Fibroblast of gingiva (primary cell): Measurements from ENCODE around the gene WAPL.

Source experiments
- DNase-seq: peaks from one replicate; pipeline ENCODE4 v3.0.0-alpha.2; 2011; ENCODE audit warnings: low read depth

Gene WAPL

DNA sequence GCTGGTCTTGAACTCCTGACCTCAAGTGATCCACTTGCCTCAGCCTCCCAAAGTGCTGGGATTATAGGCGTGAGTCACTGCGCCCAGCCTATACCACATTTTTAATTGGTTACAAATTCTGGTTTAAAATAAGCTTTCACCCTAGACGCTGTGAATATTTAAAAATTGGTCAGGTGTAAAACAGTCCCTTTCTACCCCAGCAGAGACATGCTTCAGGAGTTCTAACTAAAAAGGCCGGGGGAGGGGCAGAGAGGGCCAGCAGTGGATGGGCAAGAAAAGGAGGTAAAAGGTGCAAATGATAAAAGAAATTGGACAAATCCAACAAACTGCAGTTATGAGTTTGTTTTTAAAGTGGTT, 70.0 kb downstream of the WAPL start:
- no peak for DNase-seq

DNA sequence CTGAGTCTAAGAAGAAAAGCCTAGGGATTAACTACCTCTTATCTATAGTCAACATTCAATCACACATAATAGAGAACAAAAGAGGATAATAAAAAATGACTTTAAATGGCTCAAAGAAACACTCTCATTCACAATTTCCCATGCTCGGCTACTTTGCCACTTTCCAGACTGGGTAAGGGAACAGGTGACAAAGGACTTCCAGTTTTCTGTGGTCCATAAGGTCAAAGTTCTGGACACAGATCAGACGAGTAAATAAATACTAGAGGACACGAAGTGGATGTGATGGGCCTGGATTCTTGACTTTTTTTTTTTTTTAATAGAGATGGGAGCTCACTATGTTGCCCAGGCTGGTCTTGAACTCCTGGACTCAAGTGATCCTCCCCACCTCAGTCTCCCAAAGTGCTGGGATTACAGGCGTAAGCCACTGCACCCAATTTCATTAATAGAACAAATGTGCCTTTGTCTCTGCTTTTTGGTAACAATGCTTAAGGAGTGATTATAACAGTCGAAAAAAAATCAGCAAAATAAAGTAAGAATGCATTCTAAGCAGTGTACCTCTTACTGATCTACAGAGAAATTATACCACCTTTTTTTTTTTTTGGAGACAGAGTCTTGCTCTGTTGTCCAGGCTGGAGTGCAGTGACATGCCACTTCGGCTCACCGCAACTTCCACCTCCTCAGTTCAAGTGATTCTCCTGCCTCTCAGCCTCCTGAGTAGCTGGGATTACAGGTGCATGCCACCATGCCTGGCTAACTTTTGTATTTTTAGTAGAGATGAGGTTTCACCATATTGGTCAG, 70.6 kb downstream of the WAPL start:
- no peak for DNase-seq

DNA sequence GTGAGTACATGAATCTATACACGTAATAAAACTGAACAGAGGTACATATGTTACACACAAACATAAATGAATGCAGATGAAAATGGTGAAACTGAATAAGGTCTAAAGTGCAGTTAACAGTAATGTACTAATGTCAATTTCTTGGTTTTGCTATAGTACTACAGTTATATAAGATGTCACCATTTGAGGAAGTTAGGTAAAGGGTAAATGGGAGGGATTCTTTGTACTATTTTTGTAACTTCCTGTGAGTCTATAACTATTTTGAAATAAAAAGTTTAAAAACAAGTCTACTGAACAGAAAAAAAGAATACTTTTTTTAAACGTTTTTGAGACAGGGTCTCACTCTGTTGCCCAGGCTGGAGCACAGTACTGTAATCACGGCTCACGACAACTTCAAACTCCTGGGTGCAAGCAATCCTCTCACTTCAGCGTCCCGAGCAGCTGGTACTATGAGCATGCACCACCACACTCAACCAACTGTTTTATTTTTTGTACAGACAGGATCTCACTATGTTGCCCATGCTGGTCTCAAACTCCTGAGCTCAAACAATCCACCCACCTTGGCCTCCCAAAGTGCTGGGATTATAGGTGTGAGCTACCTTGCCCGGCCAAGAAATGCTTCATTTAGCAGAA, 71.5 kb downstream of the WAPL start:
- DNase-seq: no peak

DNA sequence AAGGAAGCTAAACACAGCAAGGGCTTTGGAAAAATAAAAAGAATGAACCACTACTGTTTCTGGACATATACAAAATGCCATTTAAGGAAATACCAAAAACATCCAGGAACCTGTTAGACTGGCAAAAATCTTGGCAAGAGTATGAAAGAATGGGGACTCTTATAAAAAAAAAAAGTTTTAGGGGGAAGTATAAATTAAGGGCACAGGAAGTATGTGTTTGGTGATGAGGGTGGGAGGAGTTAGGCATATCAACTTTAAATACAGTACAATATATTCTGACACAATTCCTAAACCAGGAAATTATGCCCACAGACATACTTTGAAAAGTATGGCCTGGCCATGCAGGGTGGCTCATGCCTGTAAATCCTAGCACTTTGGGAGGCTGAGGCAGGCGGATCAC, 74.2 kb downstream of the WAPL start:
- DNase-seq: no peak

DNA sequence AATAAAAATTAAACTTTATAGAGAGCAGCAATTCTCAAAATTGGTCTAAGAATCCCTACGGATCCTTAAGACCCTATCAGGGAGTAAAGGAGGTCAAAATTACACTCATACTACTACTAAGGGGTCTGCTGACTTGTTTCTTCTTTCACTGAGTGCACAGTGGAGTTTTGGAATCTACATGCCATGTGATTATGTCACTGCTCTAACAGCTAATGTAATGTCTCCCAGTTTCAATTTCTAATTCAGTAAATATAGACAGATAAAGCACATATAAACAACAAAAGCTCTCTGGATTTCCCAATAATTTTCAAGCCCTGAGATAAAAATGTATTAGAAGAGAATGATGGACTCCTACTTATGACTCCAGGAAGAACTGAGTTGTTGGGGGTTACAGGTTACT, 74.6 kb downstream of the WAPL start:
- no peak for DNase-seq

DNA sequence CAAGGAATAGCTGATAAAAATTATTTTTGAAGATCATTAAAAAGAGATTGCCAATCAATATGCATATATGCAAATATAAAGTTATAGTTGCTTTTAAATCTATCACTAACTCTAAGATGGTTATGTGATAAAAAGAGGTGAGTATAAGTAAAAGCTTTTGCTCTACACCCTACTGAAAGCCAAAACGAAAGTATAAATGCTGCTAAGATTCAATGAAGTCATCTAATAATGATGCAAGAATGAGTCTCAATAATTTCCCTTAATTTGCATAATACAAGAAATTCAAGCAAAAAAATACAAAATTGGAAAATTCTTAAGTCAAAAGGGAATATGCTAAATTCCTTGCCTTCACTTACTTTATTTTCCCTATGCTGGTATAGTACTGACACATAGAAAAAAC, 75.2 kb downstream of the WAPL start:
- no peak for DNase-seq

DNA sequence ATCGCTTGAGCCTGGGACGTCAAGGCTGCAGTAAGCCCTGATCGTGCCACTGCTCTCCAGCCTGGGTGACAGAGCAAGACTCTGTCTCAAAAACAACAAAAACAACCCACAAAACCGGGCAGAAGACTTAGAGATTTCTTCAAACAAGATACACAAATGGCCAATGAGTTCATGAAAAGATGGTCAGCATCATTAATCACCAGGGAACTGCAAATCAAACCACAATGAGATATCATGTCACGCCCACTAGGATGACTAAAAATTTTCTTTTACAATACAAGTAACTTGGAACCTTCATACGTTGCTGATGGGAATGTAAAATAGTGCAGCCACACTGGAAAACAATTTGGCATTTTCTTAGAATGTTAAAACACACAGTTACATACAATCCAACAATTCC, 77.7 kb downstream of the WAPL start:
- DNase-seq: no peak

DNA sequence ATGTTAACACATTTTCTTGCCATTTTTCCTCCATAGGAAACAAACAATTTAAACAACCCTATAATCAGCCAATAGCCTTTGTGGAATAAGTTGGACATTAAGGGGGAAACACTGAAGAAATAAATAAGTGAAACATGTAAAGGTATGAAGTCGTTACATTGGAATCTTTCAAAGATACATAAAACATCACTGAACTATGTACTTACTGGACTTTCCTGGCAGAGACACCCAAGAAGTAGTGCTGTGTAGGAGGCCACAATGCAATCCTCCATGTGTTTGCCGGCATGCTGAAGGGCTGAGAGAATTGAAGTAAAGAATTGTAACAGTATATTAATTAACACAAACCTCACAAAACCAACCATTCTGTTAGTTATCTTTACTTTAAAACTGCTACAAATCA, 78.5 kb downstream of the WAPL start:
- DNase-seq: peak; percentile 24

DNA sequence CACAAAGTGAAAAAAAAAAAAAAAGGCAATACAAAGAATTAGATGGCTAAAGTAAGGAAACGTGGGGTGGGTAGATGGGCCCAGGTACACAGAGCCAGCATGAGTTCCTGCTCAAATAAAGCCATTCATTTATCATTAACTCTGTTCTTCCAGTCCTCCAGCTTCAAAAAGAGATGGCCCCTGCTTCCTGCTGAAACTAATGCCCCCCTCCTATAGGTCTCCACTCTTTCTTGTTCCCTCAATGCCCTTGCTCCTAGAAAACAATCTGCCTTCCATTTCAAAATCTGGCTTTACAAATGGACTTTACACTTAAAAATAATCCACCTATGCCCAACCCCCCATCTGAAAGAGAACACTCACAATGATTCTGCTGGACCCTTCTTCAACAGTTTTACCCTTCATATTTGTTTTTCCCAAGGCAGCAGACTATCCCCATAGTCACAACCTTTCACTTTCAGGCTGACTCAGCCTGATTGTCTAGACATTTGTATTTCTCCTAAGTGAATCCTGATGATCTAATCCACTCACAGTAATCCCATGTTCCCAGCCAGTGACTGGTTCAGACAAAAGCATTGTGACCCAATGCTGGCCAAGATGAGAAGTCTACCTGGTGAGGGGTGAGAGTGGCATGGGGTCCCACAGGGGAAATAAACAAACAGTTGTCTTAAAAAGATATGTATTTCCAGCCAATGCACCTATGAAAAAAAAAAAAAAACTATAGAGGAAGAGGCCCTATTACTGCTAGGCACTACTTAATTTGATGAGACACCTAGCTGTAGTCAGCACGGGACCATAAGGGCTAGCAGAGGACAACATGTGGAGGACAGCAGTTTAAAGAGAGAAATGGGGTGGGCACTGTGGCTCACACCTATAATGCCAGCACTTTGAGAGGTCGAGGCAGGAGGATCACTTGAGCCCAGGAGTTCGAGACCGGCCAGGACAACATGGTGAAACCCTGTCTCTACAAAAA, 80.4 kb downstream of the WAPL start:
- DNase-seq: peak; percentile 3

DNA sequence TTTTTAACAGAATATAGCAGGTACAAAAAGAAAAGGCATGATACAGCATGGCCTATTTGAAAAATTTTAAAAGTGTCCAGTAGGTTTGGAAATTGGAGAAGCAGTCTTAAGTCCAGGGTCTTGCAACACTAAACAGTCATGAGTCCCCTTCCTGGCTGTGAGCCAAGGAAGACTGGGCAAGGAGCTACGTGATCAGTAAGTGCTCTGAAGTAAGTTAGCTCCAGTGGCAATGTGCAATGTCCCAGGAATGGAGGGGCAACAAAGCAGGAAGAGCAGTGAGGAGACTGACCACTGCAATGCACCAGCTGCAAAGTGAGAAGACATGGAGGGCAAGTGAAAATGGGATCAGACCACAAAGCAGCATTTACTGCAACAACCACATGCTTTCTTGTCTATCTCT, 82.0 kb downstream of the WAPL start:
- peak; percentile 96 for DNase-seq

DNA sequence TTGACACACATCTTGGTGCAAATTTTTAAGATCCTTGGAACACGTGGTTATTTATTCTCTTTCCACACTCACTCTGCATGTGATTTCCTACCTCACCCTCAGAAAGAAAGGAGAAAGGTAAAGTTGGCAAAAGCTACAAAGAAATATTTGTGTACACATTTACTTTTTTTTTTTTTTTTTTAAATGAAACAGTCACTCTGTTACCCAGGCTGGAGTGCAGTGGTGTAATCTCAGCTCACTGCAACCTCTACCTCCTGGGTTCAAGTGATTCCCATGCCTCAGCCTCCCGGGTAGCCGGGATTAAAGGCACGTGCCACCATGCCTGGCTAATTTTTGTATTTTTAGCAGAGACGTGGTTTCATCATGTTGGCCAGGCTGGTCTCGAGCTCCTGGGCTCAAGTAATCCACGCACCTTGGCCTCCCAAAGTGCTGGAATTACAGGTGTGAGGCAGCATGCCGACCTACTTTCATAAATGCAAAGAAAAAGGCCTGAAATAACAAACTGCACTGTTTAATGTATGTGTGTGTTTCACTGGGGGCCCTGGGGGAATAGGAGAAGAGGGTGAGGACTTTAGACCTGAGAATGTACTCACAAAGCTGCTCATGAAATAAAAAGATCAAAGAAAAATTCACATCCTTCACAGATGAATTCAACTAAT, 83.4 kb downstream of the WAPL start:
- DNase-seq: no peak

DNA sequence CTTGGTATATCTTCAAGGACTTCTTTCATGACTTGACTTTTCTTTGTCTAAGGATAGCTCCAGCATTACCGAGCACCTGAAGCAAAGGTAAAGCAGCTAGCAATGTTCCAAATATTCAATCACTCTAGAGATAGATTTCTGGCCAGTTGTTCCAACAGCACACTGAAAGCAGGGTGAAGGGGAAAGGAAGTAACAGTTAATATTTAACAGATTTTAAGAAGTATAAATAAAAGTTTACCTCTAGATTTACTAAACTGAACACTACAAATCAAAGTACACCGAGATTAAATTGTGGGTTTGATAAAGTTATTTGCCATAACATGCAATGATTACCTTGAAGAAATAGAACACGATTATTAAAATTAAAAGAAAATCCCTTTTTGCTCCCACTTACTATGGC, 84.1 kb downstream of the WAPL start:
- DNase-seq: no peak

DNA sequence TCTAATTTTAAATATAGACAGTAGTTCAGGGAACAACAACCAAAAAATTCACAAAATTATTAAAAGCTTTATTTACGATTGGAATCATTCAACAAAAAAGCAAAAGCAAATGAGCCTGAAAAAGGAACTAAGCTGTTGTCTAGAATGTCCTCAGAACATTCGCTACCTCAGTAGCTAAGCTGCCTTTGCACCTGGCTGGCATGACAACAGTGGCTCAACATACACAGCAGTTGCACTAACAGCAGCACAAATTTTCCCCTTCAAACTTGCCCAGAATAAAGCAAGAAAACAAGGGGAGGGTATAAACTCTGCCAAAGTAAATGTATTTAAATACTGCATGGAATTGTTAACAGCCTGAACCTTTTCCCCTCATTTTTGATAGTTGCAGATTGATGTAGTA, 84.6 kb downstream of the WAPL start:
- no peak for DNase-seq

DNA sequence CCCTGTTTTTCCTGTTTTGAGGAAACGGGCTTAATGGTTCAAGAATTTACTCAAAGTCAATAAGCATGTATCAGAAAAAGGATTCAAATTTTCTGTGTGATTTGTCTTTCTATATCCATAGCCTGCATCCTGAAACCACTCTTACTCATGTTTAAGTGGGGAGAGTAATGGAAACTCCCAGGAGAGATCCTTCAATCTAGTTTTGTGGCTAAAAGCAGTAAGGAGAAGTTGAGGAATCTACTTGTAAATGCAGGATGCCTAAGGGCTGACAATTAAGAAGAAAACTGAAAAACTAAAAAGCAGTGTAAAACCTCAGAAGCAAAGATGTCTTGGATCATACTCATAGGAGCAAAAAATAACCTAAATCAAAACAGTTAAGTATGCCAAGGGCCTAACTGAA, 86.9 kb downstream of the WAPL start:
- DNase-seq: no peak

DNA sequence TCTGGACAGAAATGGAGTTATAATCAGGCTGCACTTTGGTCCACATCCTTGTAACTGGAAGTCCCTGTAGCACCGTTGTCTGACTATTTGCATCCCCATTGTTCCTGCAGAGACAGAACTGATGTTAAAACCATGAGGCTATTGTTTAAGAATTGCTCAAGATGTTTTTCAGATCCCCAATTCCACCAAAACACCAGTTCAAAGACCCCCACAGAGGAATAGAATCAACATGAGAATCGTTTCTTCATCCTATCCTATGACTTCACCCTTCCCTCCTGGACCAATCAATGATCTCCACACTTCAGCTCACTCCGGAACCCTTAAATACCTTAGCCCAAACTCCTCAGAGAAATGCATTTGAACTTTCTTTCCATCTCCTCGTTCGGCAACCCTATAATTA, 97.9 kb downstream of the WAPL start:
- no peak for DNase-seq

DNA sequence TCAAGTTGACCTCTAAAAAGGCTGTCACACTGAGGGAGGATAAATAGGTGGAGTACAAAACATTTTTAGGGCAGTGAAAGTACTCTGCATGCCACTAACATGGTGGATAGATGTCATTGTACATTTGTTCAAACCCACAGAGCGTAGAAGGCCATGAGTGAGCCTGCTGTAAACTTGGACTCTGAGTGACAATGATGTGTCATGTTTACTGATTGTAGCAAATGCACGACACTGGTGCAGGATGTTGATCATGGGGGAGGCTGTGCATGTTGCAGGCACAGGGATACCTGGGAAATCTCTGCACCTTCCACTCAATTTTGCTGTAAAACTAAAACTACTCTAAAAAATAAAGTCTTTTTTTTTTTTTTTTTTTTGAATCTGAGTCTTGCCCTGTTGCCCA, 102.5 kb downstream of the WAPL start:
- DNase-seq: no peak

DNA sequence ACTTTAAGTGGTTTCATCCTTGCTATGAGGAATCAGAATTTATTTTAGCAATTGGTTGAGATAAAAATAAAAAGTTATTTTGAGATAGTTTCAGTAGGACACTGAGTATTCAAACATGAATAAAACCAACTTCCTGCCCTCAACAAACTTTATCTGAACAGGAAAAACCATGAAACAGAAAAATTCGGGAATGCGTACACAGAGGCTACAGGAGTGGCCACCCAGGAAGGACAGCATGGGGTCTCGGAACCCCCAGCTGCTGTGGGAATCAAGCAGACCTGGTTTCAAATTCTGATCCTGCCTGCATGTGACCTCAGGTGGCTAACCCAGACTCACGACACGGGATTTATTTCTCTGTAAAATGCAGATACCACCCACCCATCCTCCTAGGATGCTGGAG, 106.0 kb downstream of the WAPL start:
- no peak for DNase-seq

DNA sequence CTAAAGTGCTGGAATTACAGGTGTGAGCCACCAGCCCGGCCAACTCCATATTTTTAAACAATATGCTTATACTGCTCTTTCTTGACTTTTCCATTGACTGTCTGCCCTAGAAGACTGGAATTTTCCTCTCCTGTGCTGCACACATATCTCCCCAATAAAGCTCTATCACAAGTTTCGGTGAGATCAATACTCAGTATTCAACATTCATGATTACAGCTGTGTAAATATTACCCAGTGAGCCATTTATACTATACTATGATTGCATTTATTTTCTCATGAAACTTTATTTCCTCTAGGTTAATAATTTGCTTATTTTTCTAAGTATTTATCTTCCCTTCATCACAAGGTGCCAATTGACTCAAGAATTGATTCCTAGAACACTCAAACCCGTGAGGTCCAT, 106.5 kb downstream of the WAPL start:
- no peak for DNase-seq

DNA sequence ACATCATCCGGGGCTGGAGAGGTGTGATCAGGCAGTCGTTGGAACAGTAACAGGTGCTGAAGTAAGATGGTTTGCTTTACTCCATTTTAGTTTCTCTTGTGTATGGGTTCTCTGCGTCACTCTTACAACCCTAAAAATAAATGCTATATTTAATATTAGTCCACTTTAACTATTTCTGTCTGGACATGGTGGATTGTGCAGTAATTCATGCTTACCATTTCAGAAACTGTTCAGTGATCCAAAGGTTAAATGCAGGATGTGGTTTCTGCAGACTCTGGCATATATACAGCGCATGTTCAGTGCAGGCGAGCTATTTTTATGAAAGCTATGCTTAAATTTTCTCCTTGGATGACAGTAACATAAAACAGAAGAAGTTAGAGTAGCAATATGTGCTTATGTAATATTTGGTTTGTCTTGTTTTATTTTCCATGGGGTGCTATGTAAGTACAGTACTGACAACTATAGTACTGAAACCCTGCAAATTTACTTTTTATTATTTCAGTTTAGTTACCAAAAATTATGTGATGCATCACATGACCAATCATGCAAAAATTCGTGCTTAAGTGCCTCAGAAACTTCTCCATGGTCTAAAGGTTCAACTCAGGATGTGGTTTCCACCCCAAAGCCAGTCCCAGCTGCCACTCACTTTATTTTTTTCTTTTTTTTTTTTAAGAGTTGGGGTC, 108.4 kb downstream of the WAPL start:
- peak; percentile 43 for DNase-seq

DNA sequence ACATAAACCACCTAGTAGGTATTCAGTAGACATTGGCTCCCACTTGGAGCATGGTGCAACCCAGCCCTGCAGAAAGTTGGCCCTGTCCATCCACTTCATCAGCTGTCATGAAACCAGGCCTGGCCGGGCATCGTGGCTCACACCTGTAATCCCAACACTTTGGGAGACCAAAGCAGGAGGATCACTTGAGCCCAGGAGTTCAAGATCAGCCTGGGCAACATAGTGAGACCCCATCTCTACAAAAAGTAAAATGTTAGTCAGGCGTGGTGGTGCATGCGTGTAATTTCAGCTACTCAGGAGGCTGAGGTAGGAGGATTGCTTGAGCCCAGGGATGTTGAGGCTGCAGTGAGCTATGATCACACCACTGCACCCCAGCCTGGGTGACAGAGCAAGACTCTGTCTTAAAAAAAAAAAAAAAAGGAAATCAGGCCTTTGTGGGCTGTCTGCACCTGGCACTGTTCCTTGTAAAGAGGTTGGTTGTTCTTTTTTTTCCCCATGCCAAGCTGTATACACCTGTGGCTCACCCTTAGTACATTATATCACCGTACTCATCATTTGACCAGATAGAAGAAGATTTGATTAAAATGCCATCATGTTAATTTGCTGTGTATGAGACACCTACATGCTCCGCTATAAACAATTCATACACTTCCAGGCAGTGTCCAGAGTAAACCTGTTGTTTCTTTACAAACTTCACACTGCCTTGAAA, 109.6 kb downstream of the WAPL start:
- DNase-seq: no peak

DNA sequence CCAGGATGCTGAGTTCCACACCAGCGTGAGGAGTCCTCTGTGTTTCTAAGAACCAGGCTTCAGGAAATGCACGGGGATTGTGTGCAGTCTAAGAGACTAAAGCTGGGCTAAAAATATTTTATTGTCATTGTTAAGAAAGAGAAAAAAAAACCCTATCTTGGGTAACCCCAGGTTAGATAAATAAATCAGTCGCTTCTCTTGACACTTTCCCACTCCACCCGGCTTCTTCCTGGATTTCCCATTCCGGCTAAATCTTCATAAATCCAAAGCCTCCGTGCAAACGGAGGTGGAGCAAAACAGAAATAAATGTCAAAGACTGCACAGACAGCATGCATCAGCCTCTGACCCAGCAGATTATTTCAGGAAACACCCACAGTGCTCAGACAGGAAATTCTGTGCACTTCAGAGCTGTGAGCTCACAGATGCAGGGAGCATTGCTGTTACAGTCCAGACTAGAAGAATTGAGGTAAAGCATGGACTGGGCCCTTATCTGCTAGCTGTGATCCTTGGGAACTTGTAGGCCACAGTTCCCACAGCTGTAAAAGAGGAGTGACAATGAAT, 110.2 kb downstream of the WAPL start:
- no peak for DNase-seq
